A549 (cell line): ENCODE data around the gene ZNF70.

ENCODE experiments used
- CBX2 ChIP-seq: fragments of 200-600 bp; sonication (generic); IDR thresholded peaks from 2 replicates; pipeline ENCODE4 v1.6.1; 2016; ENCODE audit warnings: low read depth, mild to moderate bottlenecking, borderline replicate concordance
- FOSB ChIP-seq: fragments of 250-450 bp; sonication (Bioruptor Pico); IDR thresholded peaks from 2 replicates; pipeline ENCODE4 v1.5.0; 2020; ENCODE audit warnings: mild to moderate bottlenecking, moderate library complexity
- FOSL2 ChIP-seq, 2 experiments: fragments of 450-650 bp in 1 of 2; fragments of >200 bp in 1 of 2; sonication (Bioruptor Twin) in 1 of 2; formaldehyde crosslinking; IDR thresholded peaks; 2 replicates each; pipeline versions ENCODE4 v1.5.0 to v1.6.1; 2016 to 2020; ENCODE audit warnings: mild to moderate bottlenecking in 1 of 2, moderate library complexity in 1 of 2
- POLR2A ChIP-seq: IDR thresholded peaks from 2 replicates; pipeline ENCODE4 v1.6.1; 2012; ENCODE audit warnings: mild to moderate bottlenecking, low read length
- REST ChIP-seq: fragments of 200-600 bp; sonication (generic); IDR thresholded peaks from 2 replicates; pipeline ENCODE4 v1.6.1; 2016; ENCODE audit warnings: antibody characterized with exemption, mild to moderate bottlenecking, moderate library complexity
- USF2 ChIP-seq: fragments of 450-650 bp; IDR thresholded peaks from 2 replicates; pipeline ENCODE4 v1.6.1; 2014; ENCODE audit warnings: antibody characterized with exemption

GRCh38 chr22:23709107-23709506 lies 41.8 kb downstream of the ZNF70 start:
- TF ChIP-seq FOSL2 (IDR thresholded peaks at IDR 0.05) (no peak), FOSL2 (CRISPR knock-in tag; IDR thresholded peaks at IDR 0.05) (no peak), USF2 (no peak), CBX2 (no peak), POLR2A (no peak), REST (no peak), FOSB (CRISPR knock-in tag) (no peak)
